Activated T-cell treated with anti-CD3 and anti-CD28 coated beads, Interleukin-2, amount 50 U/mL, for 4 hours (primary cell): Measurements from ENCODE around the gene HLA-DQA1. TPM values are rescaled to one million over a fixed set of nuclear protein-coding genes. Genes with fewer than 3 reads are reported as not detected.

Source experiments
- ATAC-seq, 2 donors: fragments of 200-7000 bp; cut with Tn5 transposase; one replicate each; pipeline ENCODE4 v1.10.0; 2021
- DNase-seq: peaks from one replicate; pipeline ENCODE4 v3.0.0-alpha.2; 2020
- H3K27me3 Mint-ChIP-seq: one replicate; pipeline ENCODE4 v1.8.0; 2021; ENCODE audit warnings: low read depth, mixed read lengths
- H3K36me3 Mint-ChIP-seq: one replicate; pipeline ENCODE4 v1.8.0; 2022; ENCODE audit warnings: mixed read lengths; ENCODE audit not compliant: insufficient read depth
- H3K4me1 Mint-ChIP-seq: one replicate; pipeline ENCODE4 v1.8.0; 2021; ENCODE audit warnings: low read depth, mixed read lengths
- H3K4me3 Mint-ChIP-seq: one replicate; pipeline ENCODE4 v1.8.0; 2021; ENCODE audit warnings: mild to moderate bottlenecking, moderate library complexity, mixed read lengths
- H3K9me3 Mint-ChIP-seq: one replicate; pipeline ENCODE4 v1.8.0; 2021; ENCODE audit warnings: mixed read lengths
- total RNA-seq, 3 donors: library from RNA; stranded (reverse); gene quantifications; one replicate each; pipeline ENCODE4 v1.2.1, GENCODE V29; 2021

The HLA-DQA1 gene
- total RNA-seq, 3 donors from 2014 or later: 6.6 to 13.1 (median 6.7) TPM

DNA sequence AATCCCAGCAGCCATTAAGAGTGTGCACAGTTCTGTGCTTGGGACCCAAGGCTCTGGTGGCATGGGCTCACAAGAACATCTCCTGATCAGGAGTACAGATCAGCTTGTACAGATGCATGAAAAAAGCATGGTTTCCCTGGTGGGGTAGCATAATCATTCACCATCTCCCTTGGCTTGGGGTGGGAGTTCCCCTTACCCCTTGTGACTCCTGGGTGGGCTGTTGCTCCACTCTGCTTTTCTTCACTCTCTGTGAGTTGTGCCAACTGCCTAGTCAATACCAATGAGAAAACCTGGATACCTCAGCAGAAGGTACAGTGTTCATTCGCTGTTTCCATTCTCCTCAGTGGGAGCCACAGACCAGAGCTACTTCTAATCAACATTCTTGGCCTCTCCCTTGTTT is 42.8 kb downstream of the HLA-DQA1 start:
- peaks cover 24% of the 10 kb centered on the region for H3K9me3 Mint-ChIP-seq
- peaks cover 5% of the 10 kb centered on the region for H3K36me3 Mint-ChIP-seq
- ATAC-seq: no peak

GRCh38 chr6:32684246-32684645 is 47.0 kb downstream of the HLA-DQA1 start:
- Mint-ChIP-seq H3K9me3 (peaks cover 1% of the 10 kb centered on the region), H3K36me3 (no peaks in the 10 kb centered on the region), H3K4me3 (no peak overlapping the region), H3K27me3 (no peaks in the 10 kb centered on the region), H3K4me1 (peaks cover 28% of the 10 kb centered on the region)
- no peak for DNase-seq
- ATAC-seq: no peak

More for the DNA sequence above, 42.8 kb downstream of the HLA-DQA1 start:
- peaks cover 11% of the 10 kb centered on the region for H3K4me1 Mint-ChIP-seq
- no peak for DNase-seq
- no peaks in the 10 kb centered on the region for H3K27me3 Mint-ChIP-seq
- H3K4me3 Mint-ChIP-seq: no peak overlapping the region

DNA sequence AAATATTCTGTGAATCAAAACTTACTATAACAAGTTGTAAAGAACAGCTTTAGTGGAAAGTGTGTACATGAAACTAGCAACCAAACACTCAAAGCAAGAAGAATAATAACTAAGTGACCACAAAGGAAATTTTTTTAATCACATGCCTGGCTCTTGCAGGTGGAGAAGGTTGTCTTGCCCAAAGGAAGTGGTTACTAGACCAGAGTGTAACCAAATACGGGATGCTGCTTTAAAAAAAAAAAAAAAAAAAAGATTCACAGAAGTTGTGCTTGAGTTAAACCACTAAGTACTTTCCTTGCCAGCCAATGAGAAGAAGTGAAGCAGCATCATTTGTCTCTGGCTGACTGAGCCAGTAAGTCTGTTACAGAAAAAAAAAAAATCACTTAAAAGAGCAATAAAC is 48.4 kb downstream of the HLA-DQA1 start:
- ATAC-seq (peak; percentile 89 to 93), DNase-seq (peak; percentile 10)
- Mint-ChIP-seq H3K4me1 (peaks cover 34% of the 10 kb centered on the region), H3K9me3 (no peaks in the 10 kb centered on the region), H3K36me3 (no peaks in the 10 kb centered on the region), H3K27me3 (no peaks in the 10 kb centered on the region), H3K4me3 (peak overlapping the region; percentile 35)

- H3K9me3 Mint-ChIP-seq: no peaks in the 10 kb centered on the region
- ATAC-seq (no peak), DNase-seq (no peak)
- peaks cover 4% of the 10 kb centered on the region for H3K27me3 Mint-ChIP-seq
- peaks cover 31% of the 10 kb centered on the region for H3K4me1 Mint-ChIP-seq
- no peak overlapping the region for H3K4me3 Mint-ChIP-seq
- no peaks in the 10 kb centered on the region for H3K36me3 Mint-ChIP-seq
These were observed 52.6 kb downstream of the HLA-DQA1 start for GRCh38 chr6:32689531-32690501.

- no peaks in the 10 kb centered on the region for H3K36me3 Mint-ChIP-seq
- peak; percentile 51 for DNase-seq
- H3K9me3 Mint-ChIP-seq: no peaks in the 10 kb centered on the region
- H3K4me3 Mint-ChIP-seq: no peak overlapping the region
- peaks cover 14% of the 10 kb centered on the region for H3K4me1 Mint-ChIP-seq
- peaks cover 4% of the 10 kb centered on the region for H3K27me3 Mint-ChIP-seq
- ATAC-seq: peak in 1 of 2 donors; percentile 37
These were observed 54.8 kb downstream of the HLA-DQA1 start for GRCh38 chr6:32692019-32692418.

Other genes starting within 250 kb of the HLA-DQA1 start
- not detected for gene BTNL2, start 230.2 kb upstream of the HLA-DQA1 start, total RNA-seq
- gene HLA-DRA, start 197.5 kb upstream of the HLA-DQA1 start, total RNA-seq: 10 to 100 TPM; 14.2 to 37.3 (median 18.4) TPM
- 1 to 10 TPM; 1.1 to 6.0 (median 2.5) TPM for gene HLA-DRB5, start 107.1 kb upstream of the HLA-DQA1 start, total RNA-seq
- 10 to 100 TPM in 2 of 3 donors, 1 to 10 TPM in 1; 6.4 to 15.0 (median 11.3) TPM for gene HLA-DRB1, start 47.6 kb upstream of the HLA-DQA1 start, total RNA-seq
- gene HLA-DQB1, start 29.3 kb downstream of the HLA-DQA1 start, total RNA-seq: 10 to 100 TPM in 1 of 3 donors, 1 to 10 TPM in 2; 3.8 to 12.5 (median 6.2) TPM
- under 1 TPM in 2 of 3 donors, not detected in 1; 0.41 to 0.50 TPM for gene HLA-DQA2, start 104.0 kb downstream of the HLA-DQA1 start, total RNA-seq
- gene HLA-DQB2, start 126.1 kb downstream of the HLA-DQA1 start, total RNA-seq: under 1 TPM in 2 of 3 donors, not detected in 1; 0.56 to 0.82 TPM
- gene HLA-DOB, start 179.6 kb downstream of the HLA-DQA1 start, total RNA-seq: 1 to 10 TPM in 2 of 3 donors, under 1 TPM in 1; 0.82 to 2.0 (median 1.2) TPM
- 100 to 1,000 TPM; 288 to 334 (median 305) TPM for gene TAP2, start 201.3 kb downstream of the HLA-DQA1 start, total RNA-seq
- 100 to 1,000 TPM; 327 to 343 (median 337) TPM for gene PSMB8, start 206.6 kb downstream of the HLA-DQA1 start, total RNA-seq
- gene TAP1, start 216.3 kb downstream of the HLA-DQA1 start, total RNA-seq: 100 to 1,000 TPM; 457 to 505 (median 503) TPM
- 100 to 1,000 TPM; 208 to 241 (median 210) TPM for gene PSMB9, start 216.8 kb downstream of the HLA-DQA1 start, total RNA-seq